Caco-2 (cell line): ENCODE data around the gene RIPOR3. TPM values are rescaled to one million over a fixed set of nuclear protein-coding genes. Genes with fewer than 3 reads are reported as not detected.

Experiments used
- BruUV-seq: library from RNA; stranded (reverse); fragments of 400-500 nt; replicated peaks from 2 replicates; lab custom pipeline; 2021; lab: Mats Ljungman, UMichigan
- CTCF ChIA-PET: fragments of 300-600 bp; sonication (Branson Sonifier 250); formaldehyde crosslinking; loops from one replicate; lab custom pipeline; 2022; ENCODE audit warnings: antibody characterized with exemption; lab: Charles Lee
- POLR2A ChIA-PET: fragments of 300-600 bp; sonication (Branson Sonifier 250); formaldehyde crosslinking; loops from one replicate; lab custom pipeline; 2022; ENCODE audit warnings: antibody characterized with exemption; lab: Charles Lee
- DNase-seq, 2 experiments: peaks; one replicate each; pipeline versions ENCODE4 v3.0.0 to v3.0.0-alpha.2; 2020 to 2022
- H3K27me3 ChIP-seq: replicated peaks from 2 replicates; pipeline ENCODE4 v1.6.0; 2011; ENCODE audit warnings: low read length; ENCODE audit not compliant: control insufficient read depth, insufficient read depth
- H3K36me3 ChIP-seq: 2 replicates; pipeline ENCODE4 v1.5.1; 2011; ENCODE audit warnings: low read length; ENCODE audit not compliant: control insufficient read depth, insufficient read depth
- H3K4me1 ChIP-seq: fragments of 250-450 bp; sonication (Bioruptor Pico); 2 replicates; pipeline ENCODE4 v1.5.1; 2020; ENCODE audit warnings: mild to moderate bottlenecking
- H3K4me3 ChIP-seq: 2 replicates; pipeline ENCODE4 v1.5.1; 2011; ENCODE audit warnings: low read depth, mild to moderate bottlenecking, control low read depth, low read length
- H3K9me3 ChIP-seq: fragments of 250-450 bp; sonication (Bioruptor Pico); 2 replicates; pipeline ENCODE4 v1.5.1; 2020; ENCODE audit warnings: mild to moderate bottlenecking, moderate library complexity
- H3K27ac Mint-ChIP-seq: one replicate; pipeline ENCODE4 v1.8.0; 2022; ENCODE audit warnings: mixed read lengths; ENCODE audit not compliant: unreplicated experiment
- H3K27me3 Mint-ChIP-seq: one replicate; pipeline ENCODE4 v1.8.0; 2022; ENCODE audit warnings: mixed read lengths; ENCODE audit not compliant: insufficient read depth, unreplicated experiment
- H3K36me3 Mint-ChIP-seq: one replicate; pipeline ENCODE4 v1.8.0; 2022; ENCODE audit warnings: mild to moderate bottlenecking, mixed read lengths; ENCODE audit not compliant: insufficient read depth, unreplicated experiment
- H3K4me1 Mint-ChIP-seq: one replicate; pipeline ENCODE4 v1.8.0; 2022; ENCODE audit warnings: low read depth, mixed read lengths; ENCODE audit not compliant: unreplicated experiment
- H3K4me3 Mint-ChIP-seq: one replicate; pipeline ENCODE4 v1.8.0; 2022; ENCODE audit warnings: mild to moderate bottlenecking, moderate library complexity, mixed read lengths; ENCODE audit not compliant: unreplicated experiment
- H3K9me3 Mint-ChIP-seq: one replicate; pipeline ENCODE4 v1.8.0; 2022; ENCODE audit warnings: mixed read lengths; ENCODE audit not compliant: unreplicated experiment
- CTCF ChIP-seq, 2 experiments: fragments of 200-600 bp in 1 of 2; IDR thresholded peaks; 1 replicate in 1 of 2; 2 replicates in 1 of 2; pipeline versions ENCODE4 v1.5.1 to v1.8.0; 2011 to 2022; ENCODE audit warnings: antibody characterized with exemption in 1 of 2, control low read depth in 1 of 2, inconsistent platforms in 1 of 2, low read depth in 1 of 2, low read length in 1 of 2, mild to moderate bottlenecking in 1 of 2, moderate library complexity in 1 of 2; ENCODE audit not compliant: insufficient read depth in 1 of 2, severe bottlenecking in 1 of 2, unreplicated experiment in 1 of 2
- intact Hi-C: fragments of 100-400 bp; cut with micrococcal nuclease; formaldehyde crosslinking; loops from one replicate; pipeline ENCODE4 v1.10.0; 2022; ENCODE audit not compliant: unreplicated experiment
- total RNA-seq: library from RNA; stranded (reverse); gene quantifications from 2 replicates; pipeline ENCODE4 v1.2.3, GENCODE V29; 2022

RIPOR3 gene
- total RNA-seq, 1 experiment from 2014 or later: 0.18 TPM

- Mint-ChIP-seq H3K4me3 (no peak overlapping the region), H3K27me3 (no peaks in the 10 kb centered on the region), H3K9me3 (no peaks in the 10 kb centered on the region), H3K4me1 (peaks cover 7% of the 10 kb centered on the region), H3K27ac (no peak overlapping the region), H3K36me3 (peaks cover 44% of the 10 kb centered on the region)
- Histone ChIP-seq H3K36me3 (peaks cover 6% of the 10 kb centered on the region), H3K27me3 (no peaks in the 10 kb centered on the region), H3K4me3 (no peak overlapping the region), H3K4me1 (peaks cover 18% of the 10 kb centered on the region; the same call in 1 of the 2 replicates), H3K9me3 (no peaks in the 10 kb centered on the region)
- intact Hi-C loops: no loop called here
- ChIA-PET POLR2A (no interaction called here), CTCF (interaction anchor here (0.6 kb wide), 2 partner anchors 225 to 491 kb away, joined by 3 to 5 read pairs; no protein-coding TSS in a partner anchor)
- DNase-seq: no peak
- no TSS peak for BruUV-seq
- TF ChIP-seq CTCF (IDR thresholded peaks at IDR 0.05; ENCODE audit: insufficient read depth in 1 of 2, low read depth in 1 of 2, low read length in 1 of 2, severe bottlenecking in 1 of 2, unreplicated experiment in 1 of 2): no peak
Observed at GRCh38 chr20:50567860-50568548, 123.3 kb downstream of the RIPOR3 start.

- H3K27me3 Mint-ChIP-seq: no peaks in the 10 kb centered on the region
- ChIA-PET POLR2A (no interaction called here), CTCF (no interaction called here)
- H3K9me3 Mint-ChIP-seq: no peaks in the 10 kb centered on the region
- no peak for TF ChIP-seq CTCF (IDR thresholded peaks at IDR 0.05; ENCODE audit: insufficient read depth in 1 of 2, low read depth in 1 of 2, low read length in 1 of 2, severe bottlenecking in 1 of 2, unreplicated experiment in 1 of 2)
- Histone ChIP-seq H3K27me3 (no peaks in the 10 kb centered on the region), H3K36me3 (peaks cover 7% of the 10 kb centered on the region), H3K9me3 (no peaks in the 10 kb centered on the region), H3K4me1 (peaks cover 34% of the 10 kb centered on the region), H3K4me3 (no peak overlapping the region)
- BruUV-seq: no TSS peak
- H3K4me3 Mint-ChIP-seq: no peak overlapping the region
- intact Hi-C loops: no loop called here
- no peak overlapping the region for H3K27ac Mint-ChIP-seq
- peaks cover 11% of the 10 kb centered on the region for H3K4me1 Mint-ChIP-seq
- peaks cover 38% of the 10 kb centered on the region for H3K36me3 Mint-ChIP-seq
- DNase-seq: no peak
Observed at GRCh38 chr20:50565871-50566270, 125.5 kb downstream of the RIPOR3 start.

GRCh38 chr20:50565383-50565782, 126.0 kb downstream of the RIPOR3 start:
- H3K36me3 ChIP-seq: peaks cover 7% of the 10 kb centered on the region
- no peak for TF ChIP-seq CTCF (IDR thresholded peaks at IDR 0.05; ENCODE audit: insufficient read depth in 1 of 2, low read depth in 1 of 2, low read length in 1 of 2, severe bottlenecking in 1 of 2, unreplicated experiment in 1 of 2)
- BruUV-seq: no TSS peak
- intact Hi-C loops: no loop called here
- Mint-ChIP-seq H3K36me3 (peaks cover 38% of the 10 kb centered on the region), H3K4me3 (no peak overlapping the region), H3K4me1 (peaks cover 13% of the 10 kb centered on the region), H3K9me3 (no peaks in the 10 kb centered on the region), H3K27me3 (no peaks in the 10 kb centered on the region), H3K27ac (no peak overlapping the region)
- H3K9me3 ChIP-seq: no peaks in the 10 kb centered on the region
- no peaks in the 10 kb centered on the region for H3K27me3 ChIP-seq
- H3K4me1 ChIP-seq: peaks cover 34% of the 10 kb centered on the region
- no peak for DNase-seq
- H3K4me3 ChIP-seq: no peak overlapping the region
- ChIA-PET CTCF (no interaction called here), POLR2A (no interaction called here)
